Astrocyte of the cerebellum (primary cell): ENCODE measurements around the gene COL2A1.

ENCODE experiments used
- DNase-seq: peaks from one replicate; pipeline ENCODE4 v3.0.0-alpha.2; 2011; ENCODE audit warnings: low read depth
- H3K4me3 ChIP-seq: 2 replicates; pipeline ENCODE4 v1.5.1; 2011; ENCODE audit warnings: mild to moderate bottlenecking, low read depth, low read length, moderate library complexity
- in situ Hi-C: cut with HindIII; loops from 2 replicates; pipeline ENCODE4 v1.10.0; 2017; ENCODE audit warnings: low sequenced_read_pairs
- TF ChIP-seq, protein P1 (sequence below): IDR thresholded peaks from 2 replicates; pipeline ENCODE4 v1.5.1; 2012; ENCODE audit warnings: low read length, low read depth, moderate library complexity, mild to moderate bottlenecking; ENCODE audit errors: missing control alignments

Gene COL2A1

DNA sequence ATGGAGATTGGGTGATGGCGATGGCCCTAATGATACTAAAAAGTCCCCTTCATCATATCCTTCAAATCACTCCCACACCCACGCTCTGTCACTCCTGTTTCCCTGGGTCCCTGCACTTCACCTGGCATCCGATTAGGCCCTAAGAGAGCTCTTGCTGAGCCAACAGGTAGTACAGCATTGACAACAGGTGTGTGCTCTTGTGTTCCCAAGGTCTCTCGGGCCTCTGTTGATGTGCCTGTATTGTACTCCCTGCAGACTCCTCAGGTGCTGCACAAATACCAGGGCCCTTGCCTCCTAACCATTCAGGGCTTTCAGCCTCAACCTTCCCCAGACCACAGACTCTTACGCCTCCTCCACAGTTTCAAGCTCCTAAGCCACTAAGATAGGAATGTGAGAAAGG lies 73.6 kb downstream of the COL2A1 start:
- in situ Hi-C loops: loop anchor here (10.0 kb wide), 1 partner anchor 46 kb away; no protein-coding TSS in a partner anchor
- no peak overlapping the region for H3K4me3 ChIP-seq
- no peak for DNase-seq
- TF ChIP-seq, protein P1, sequence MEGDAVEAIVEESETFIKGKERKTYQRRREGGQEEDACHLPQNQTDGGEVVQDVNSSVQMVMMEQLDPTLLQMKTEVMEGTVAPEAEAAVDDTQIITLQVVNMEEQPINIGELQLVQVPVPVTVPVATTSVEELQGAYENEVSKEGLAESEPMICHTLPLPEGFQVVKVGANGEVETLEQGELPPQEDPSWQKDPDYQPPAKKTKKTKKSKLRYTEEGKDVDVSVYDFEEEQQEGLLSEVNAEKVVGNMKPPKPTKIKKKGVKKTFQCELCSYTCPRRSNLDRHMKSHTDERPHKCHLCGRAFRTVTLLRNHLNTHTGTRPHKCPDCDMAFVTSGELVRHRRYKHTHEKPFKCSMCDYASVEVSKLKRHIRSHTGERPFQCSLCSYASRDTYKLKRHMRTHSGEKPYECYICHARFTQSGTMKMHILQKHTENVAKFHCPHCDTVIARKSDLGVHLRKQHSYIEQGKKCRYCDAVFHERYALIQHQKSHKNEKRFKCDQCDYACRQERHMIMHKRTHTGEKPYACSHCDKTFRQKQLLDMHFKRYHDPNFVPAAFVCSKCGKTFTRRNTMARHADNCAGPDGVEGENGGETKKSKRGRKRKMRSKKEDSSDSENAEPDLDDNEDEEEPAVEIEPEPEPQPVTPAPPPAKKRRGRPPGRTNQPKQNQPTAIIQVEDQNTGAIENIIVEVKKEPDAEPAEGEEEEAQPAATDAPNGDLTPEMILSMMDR: no peak

DNA sequence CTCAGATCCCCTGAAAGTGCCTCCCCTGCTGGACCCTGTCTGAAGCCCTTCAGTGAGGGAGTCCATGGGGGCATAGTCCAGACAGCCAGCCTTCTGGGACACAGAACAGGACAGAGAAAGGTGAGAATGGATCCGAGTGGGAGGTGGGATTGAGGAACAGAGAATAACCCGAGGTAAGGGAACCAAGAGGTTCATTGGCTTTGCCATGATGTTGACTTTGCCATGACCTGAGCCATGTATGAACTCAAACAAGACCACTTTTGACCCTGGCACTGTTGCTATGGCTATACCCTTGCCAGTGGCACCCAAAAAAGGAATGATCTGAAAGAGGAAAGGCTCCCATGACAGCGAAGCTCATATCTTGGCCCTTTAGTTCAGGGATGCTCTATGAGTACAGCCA lies 76.9 kb downstream of the COL2A1 start:
- no peak overlapping the region for H3K4me3 ChIP-seq
- no peak for DNase-seq
- TF ChIP-seq, protein P1: no peak
- in situ Hi-C loops: no loop called here
